OCI-LY3 (cell line): ENCODE results near the gene UBXN1.
"Not testable (repeated sequence)": the region's sequence is repeated elsewhere in the genome, so short reads cannot be mapped to it uniquely, and the experiment has no call there.

ENCODE experiments used
- H2AFZ ChIP-seq: fragments of 200-600, 300-600 bp; shearing (Covaris generic); 2 replicates; pipeline ENCODE4 v1.6.0; 2014; ENCODE audit warnings: antibody characterized with exemption, low read depth, low read length
- H3K27ac ChIP-seq: fragments of 200-600, 300-600 bp; sonication (generic); 2 replicates; pipeline ENCODE4 v1.5.1; 2014; ENCODE audit warnings: mild to moderate bottlenecking, low read length, moderate library complexity, mixed read lengths
- H3K27me3 ChIP-seq: fragments of 200-600, 300-600 bp; sonication (generic); 2 replicates; pipeline ENCODE4 v1.6.1; 2014; ENCODE audit warnings: low read depth, low read length, mixed read lengths
- H3K36me3 ChIP-seq: fragments of 200-600, 300-600 bp; sonication (generic); replicated peaks from 2 replicates; pipeline ENCODE3; 2014; ENCODE audit warnings: low read depth, low read length, mixed read lengths
- H3K4me1 ChIP-seq: fragments of 300-600, 200-600 bp; sonication (generic); 2 replicates; pipeline ENCODE4 v1.6.1; 2014; ENCODE audit warnings: low read length, mixed read lengths
- H3K4me2 ChIP-seq: fragments of 200-600, 300-600 bp; sonication (generic); 2 replicates; pipeline ENCODE4 v1.6.1; 2014; ENCODE audit warnings: low read length, mixed read lengths
- H3K4me3 ChIP-seq: fragments of 300-600, 200-600 bp; sonication (generic); 2 replicates; pipeline ENCODE4 v1.5.1; 2014; ENCODE audit warnings: antibody characterized with exemption, mild to moderate bottlenecking, low read length, moderate library complexity
- H3K79me2 ChIP-seq: fragments of 300-600, 200-600 bp; shearing (Covaris generic); 2 replicates; pipeline ENCODE4 v1.6.1; 2014; ENCODE audit warnings: mild to moderate bottlenecking, low read length, mixed read lengths
- H3K9ac ChIP-seq: fragments of 300-600, 200-600 bp; shearing (Covaris generic); 2 replicates; pipeline ENCODE4 v1.6.0; 2014; ENCODE audit warnings: mild to moderate bottlenecking, low read length, moderate library complexity
- H3K9me3 ChIP-seq: fragments of 200-600, 300-600 bp; shearing (Covaris generic); 2 replicates; pipeline ENCODE4 v1.6.1; 2014; ENCODE audit warnings: low read length, mixed read lengths; ENCODE audit not compliant: insufficient read depth
- H4K20me1 ChIP-seq: fragments of 200-600, 300-600 bp; sonication (generic); 2 replicates; pipeline ENCODE4 v1.6.1; 2016; ENCODE audit warnings: low read length, mixed read lengths; ENCODE audit not compliant: insufficient read depth
- EZH2phosphoT487 ChIP-seq: fragments of 200-600 bp; shearing (Covaris generic); IDR thresholded peaks from 2 replicates; pipeline ENCODE4 v1.6.1; 2018; ENCODE audit warnings: antibody characterized with exemption, mixed run types, low read depth
- TF ChIP-seq, protein P1 (sequence below): fragments of 200-600, 300-600 bp; sonication (generic); IDR thresholded peaks from 2 replicates; pipeline ENCODE4 v1.5.1; 2014; ENCODE audit warnings: antibody characterized with exemption, low read length, low read depth

UBXN1 gene

DNA sequence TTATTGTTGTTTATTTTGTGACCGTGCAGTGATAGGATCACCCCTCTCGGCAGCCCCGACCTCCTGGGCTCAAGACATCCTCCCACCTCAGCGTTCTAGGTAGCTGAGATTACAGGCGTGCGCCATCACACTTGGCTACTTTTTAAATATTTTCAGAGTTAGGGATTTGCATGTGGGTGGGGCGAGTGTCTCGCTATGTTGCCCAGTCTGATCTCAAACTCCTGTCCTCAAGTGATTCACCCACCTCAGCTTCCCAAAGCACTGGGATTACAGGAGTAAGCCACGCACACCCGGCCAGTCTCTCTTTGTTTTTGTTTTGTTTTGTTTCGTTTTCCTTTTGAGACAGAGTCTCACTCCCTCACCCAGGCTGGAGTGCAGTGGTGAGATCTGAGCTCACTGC, 24.6 kb downstream of the UBXN1 start:
- H3K9me3 ChIP-seq = no peaks in the 10 kb centered on the region
- peak overlapping the region; percentile 48 for H3K4me2 ChIP-seq
- no peak overlapping the region for H3K27ac ChIP-seq
- H2AFZ ChIP-seq = peak overlapping the region; percentile 14; the same call in 1 of the 2 replicates
- H3K79me2 ChIP-seq = peaks cover 28% of the 10 kb centered on the region
- peaks cover 14% of the 10 kb centered on the region for H3K4me1 ChIP-seq
- H3K36me3 ChIP-seq = peaks cover 6% of the 10 kb centered on the region
- no peaks in the 10 kb centered on the region for H4K20me1 ChIP-seq
- H3K4me3 ChIP-seq = peak overlapping the region; percentile 98
- no peak overlapping the region for H3K9ac ChIP-seq
- no peaks in the 10 kb centered on the region for H3K27me3 ChIP-seq
- TF ChIP-seq, protein P1, sequence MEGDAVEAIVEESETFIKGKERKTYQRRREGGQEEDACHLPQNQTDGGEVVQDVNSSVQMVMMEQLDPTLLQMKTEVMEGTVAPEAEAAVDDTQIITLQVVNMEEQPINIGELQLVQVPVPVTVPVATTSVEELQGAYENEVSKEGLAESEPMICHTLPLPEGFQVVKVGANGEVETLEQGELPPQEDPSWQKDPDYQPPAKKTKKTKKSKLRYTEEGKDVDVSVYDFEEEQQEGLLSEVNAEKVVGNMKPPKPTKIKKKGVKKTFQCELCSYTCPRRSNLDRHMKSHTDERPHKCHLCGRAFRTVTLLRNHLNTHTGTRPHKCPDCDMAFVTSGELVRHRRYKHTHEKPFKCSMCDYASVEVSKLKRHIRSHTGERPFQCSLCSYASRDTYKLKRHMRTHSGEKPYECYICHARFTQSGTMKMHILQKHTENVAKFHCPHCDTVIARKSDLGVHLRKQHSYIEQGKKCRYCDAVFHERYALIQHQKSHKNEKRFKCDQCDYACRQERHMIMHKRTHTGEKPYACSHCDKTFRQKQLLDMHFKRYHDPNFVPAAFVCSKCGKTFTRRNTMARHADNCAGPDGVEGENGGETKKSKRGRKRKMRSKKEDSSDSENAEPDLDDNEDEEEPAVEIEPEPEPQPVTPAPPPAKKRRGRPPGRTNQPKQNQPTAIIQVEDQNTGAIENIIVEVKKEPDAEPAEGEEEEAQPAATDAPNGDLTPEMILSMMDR = no peak
- TF ChIP-seq EZH2phosphoT487 = no peak

- Histone ChIP-seq H3K27ac (peak overlapping the region; percentile 78), H3K9ac (peak overlapping the region; percentile 96), H3K4me1 (peaks cover 14% of the 10 kb centered on the region), H3K9me3 (no peaks in the 10 kb centered on the region), H3K79me2 (peaks cover 31% of the 10 kb centered on the region), H3K27me3 (no peaks in the 10 kb centered on the region), H3K4me2 (peak overlapping the region; percentile 99), H2AFZ (0 out of 2 replicates have a peak overlapping the region, but pooled peaks have one; percentile 46), H4K20me1 (no peaks in the 10 kb centered on the region), H3K36me3 (peaks cover 17% of the 10 kb centered on the region), H3K4me3 (peak overlapping the region; percentile 98)
- TF ChIP-seq, protein P1 = no peak
- TF ChIP-seq EZH2phosphoT487 = no peak
Observed at GRCh38 chr11:62652161-62653006, 26.5 kb downstream of the UBXN1 start.

- Histone ChIP-seq H3K36me3 (peaks cover 17% of the 10 kb centered on the region), H3K4me1 (peaks cover 22% of the 10 kb centered on the region), H3K79me2 (peaks cover 42% of the 10 kb centered on the region)
- not testable (repeated sequence) for H4K20me1 ChIP-seq, H3K27me3 ChIP-seq, H3K9ac ChIP-seq, H3K9me3 ChIP-seq, H3K4me3 ChIP-seq, H3K27ac ChIP-seq, H2AFZ ChIP-seq, H3K4me2 ChIP-seq
Observed at GRCh38 chr11:62650283-62650682, 28.6 kb downstream of the UBXN1 start.

DNA sequence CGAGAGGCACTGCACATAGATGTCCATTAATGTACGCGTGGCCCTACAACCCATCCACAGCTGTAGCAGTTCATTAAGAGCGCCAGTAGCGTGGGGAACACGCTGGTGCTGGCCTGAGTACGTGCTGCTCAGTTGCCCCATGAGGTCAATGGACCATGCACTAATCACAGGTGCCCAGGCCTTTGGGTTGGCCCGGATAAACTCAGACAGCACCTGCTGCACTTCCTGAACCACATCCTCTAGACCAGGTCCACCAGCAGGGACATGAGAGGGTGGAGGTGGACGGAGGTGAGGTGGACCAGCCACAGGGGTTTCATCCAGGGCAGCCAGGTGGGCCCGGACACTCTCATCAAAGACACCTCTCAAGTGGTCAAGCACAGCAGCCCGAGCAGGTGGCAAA, 29.4 kb downstream of the UBXN1 start:
- H2AFZ ChIP-seq = no peak overlapping the region
- peaks cover 25% of the 10 kb centered on the region for H3K4me1 ChIP-seq
- H3K9ac ChIP-seq = no peak overlapping the region
- H3K9me3 ChIP-seq = no peaks in the 10 kb centered on the region
- TF ChIP-seq, protein P1 = no peak
- TF ChIP-seq EZH2phosphoT487 = no peak
- H4K20me1 ChIP-seq = no peaks in the 10 kb centered on the region
- H3K4me2 ChIP-seq = no peak overlapping the region
- H3K4me3 ChIP-seq = no peak overlapping the region
- H3K36me3 ChIP-seq = peaks cover 17% of the 10 kb centered on the region
- H3K27ac ChIP-seq = no peak overlapping the region
- peaks cover 50% of the 10 kb centered on the region for H3K79me2 ChIP-seq
- no peaks in the 10 kb centered on the region for H3K27me3 ChIP-seq
